H1 (cell line): ENCODE measurements around the gene GFOD1. TPM values are rescaled to one million over a fixed set of nuclear protein-coding genes. Genes with fewer than 3 reads are reported as not detected.
A peak's percentile ranks its signal among the peaks of the same experiment; 100 is the strongest.

Experiments used
- CTCF ChIA-PET: fragments of 300-600 bp; sonication (Branson Sonifier 250); formaldehyde crosslinking; loops from one replicate; lab custom pipeline; 2021; ENCODE audit not compliant: partially characterized antibody; lab: Charles Lee
- POLR2A ChIA-PET: fragments of 300-600 bp; sonication (Branson Sonifier 250); formaldehyde crosslinking; loops from one replicate; lab custom pipeline; 2021; ENCODE audit warnings: inconsistent platforms; ENCODE audit not compliant: partially characterized antibody; lab: Charles Lee
- DNase-seq, 2 experiments: peaks; one replicate each; pipeline versions ENCODE4 v3.0.0 to v3.0.0-alpha.2; 2010 to 2022; ENCODE audit warnings: low spot score in 2 of 2, low read depth in 1 of 2, mixed read lengths in 1 of 2
- FAIRE-seq: peaks from 2 replicates; lab custom pipeline; 2011; peaks lifted over from hg19 to GRCh38; lab: Jason Lieb, UNC
- H2AFZ ChIP-seq: 2 replicates; pipeline ENCODE4 v1.8.1; 2012; ENCODE audit warnings: low read length, inconsistent platforms
- H2AK5ac ChIP-seq: 2 replicates; pipeline ENCODE4 v1.6.1; 2013; ENCODE audit warnings: low read depth, low read length
- H2BK120ac ChIP-seq: replicated peaks from 2 replicates; pipeline ENCODE3; 2013; ENCODE audit warnings: low read depth, low read length, inconsistent platforms
- H2BK12ac ChIP-seq: 2 replicates; pipeline ENCODE4 v1.6.1; 2013; ENCODE audit warnings: low read depth, low read length
- H2BK15ac ChIP-seq: 2 replicates; pipeline ENCODE4 v1.6.1; 2013; ENCODE audit warnings: low read length
- H2BK20ac ChIP-seq: 2 replicates; pipeline ENCODE4 v1.6.1; 2013; ENCODE audit warnings: low read length
- H2BK5ac ChIP-seq: 2 replicates; pipeline ENCODE4 v1.6.1; 2013; ENCODE audit warnings: low read depth, low read length
- H3K14ac ChIP-seq: 2 replicates; pipeline ENCODE4 v1.6.1; 2013; ENCODE audit warnings: inconsistent platforms; ENCODE audit not compliant: insufficient read length
- H3K18ac ChIP-seq: 2 replicates; pipeline ENCODE4 v1.6.1; 2013; ENCODE audit warnings: low read length; ENCODE audit errors: extremely low read depth
- H3K23ac ChIP-seq: 2 replicates; pipeline ENCODE4 v1.6.1; 2013; ENCODE audit warnings: inconsistent platforms; ENCODE audit not compliant: insufficient read length
- H3K23me2 ChIP-seq: 2 replicates; pipeline ENCODE4 v1.6.1; 2013; ENCODE audit warnings: low read depth, low read length
- H3K27ac ChIP-seq: 2 replicates; pipeline ENCODE4 v1.6.1; 2011; ENCODE audit warnings: low read depth, low read length, inconsistent platforms
- H3K27me3 ChIP-seq, 4 experiments: replicated peaks in 1 of 4; 1 replicate in 1 of 4; 2 replicates in 3 of 4; pipeline versions ENCODE4 v1.6.1 to v1.8.1; 2011 to 2013; ENCODE audit warnings: low read length in 3 of 4, mild to moderate bottlenecking in 3 of 4, inconsistent platforms in 2 of 4, mixed read lengths in 2 of 4, moderate library complexity in 1 of 4; ENCODE audit not compliant: control insufficient read depth in 3 of 4, insufficient read depth in 3 of 4; ENCODE audit errors: extremely low read depth in 1 of 4
- H3K36me3 ChIP-seq, 4 experiments: 2 replicates each; pipeline versions ENCODE4 v1.6.1 to v1.8.1; 2011 to 2013; ENCODE audit warnings: mild to moderate bottlenecking in 4 of 4, low read length in 3 of 4, moderate library complexity in 2 of 4, control low read depth in 1 of 4, inconsistent platforms in 1 of 4; ENCODE audit not compliant: insufficient read depth in 4 of 4, control insufficient read depth in 2 of 4
- H3K4ac ChIP-seq: replicated peaks from 2 replicates; pipeline ENCODE3; 2013; ENCODE audit warnings: low read length, low read depth, mixed read lengths, inconsistent platforms; ENCODE audit not compliant: insufficient read length
- H3K4me1 ChIP-seq, 4 experiments: replicated peaks in 1 of 4; 1 replicate in 1 of 4; 2 replicates in 3 of 4; pipeline versions ENCODE4 v1.6.1 to v1.8.1; 2011 to 2013; ENCODE audit warnings: low read length in 3 of 4, inconsistent platforms in 2 of 4, mixed read lengths in 1 of 4; ENCODE audit not compliant: insufficient read depth in 4 of 4, control insufficient read depth in 3 of 4
- H3K4me2 ChIP-seq, 2 experiments: 2 replicates each; pipeline versions ENCODE4 v1.6.1 to v1.8.1; 2011 to 2013; ENCODE audit warnings: low read depth in 2 of 2, low read length in 2 of 2, control low read depth in 1 of 2, inconsistent platforms in 1 of 2, mild to moderate bottlenecking in 1 of 2; ENCODE audit not compliant: insufficient read depth in 1 of 2
- H3K4me3 ChIP-seq, 4 experiments: fragments of 200-600, 300-600 bp in 1 of 4; sonication (generic), shearing (Covaris generic), sonication (Bioruptor Twin) in 1 of 4; 2 replicates each; pipeline versions ENCODE4 v1.5.1 to v1.8.1; 2011 to 2016; ENCODE audit warnings: low read length in 4 of 4, low read depth in 3 of 4, control low read depth in 2 of 4, inconsistent platforms in 2 of 4, mild to moderate bottlenecking in 2 of 4, mixed read lengths in 1 of 4, moderate library complexity in 1 of 4; ENCODE audit not compliant: insufficient read depth in 2 of 4; ENCODE audit errors: extremely low read depth in 1 of 4
- H3K56ac ChIP-seq: replicated peaks from 2 replicates; pipeline ENCODE3; 2013; ENCODE audit warnings: low read depth, mild to moderate bottlenecking, mixed read lengths, low read length, inconsistent platforms; ENCODE audit not compliant: insufficient read length
- H3K79me1 ChIP-seq: 2 replicates; pipeline ENCODE4 v1.6.1; 2013; ENCODE audit warnings: low read depth, low read length, control low read depth
- H3K79me2 ChIP-seq, 2 experiments: 2 replicates each; pipeline versions ENCODE4 v1.6.1 to v1.8.1; 2012 to 2013; ENCODE audit warnings: low read length in 2 of 2, mild to moderate bottlenecking in 2 of 2, inconsistent platforms in 1 of 2; ENCODE audit not compliant: insufficient read depth in 2 of 2, control insufficient read depth in 1 of 2
- H3K9ac ChIP-seq, 4 experiments: replicated peaks in 1 of 4; 1 replicate in 1 of 4; 2 replicates in 3 of 4; pipeline versions ENCODE4 v1.6.1 to v1.8.1; 2011 to 2013; ENCODE audit warnings: low read depth in 3 of 4, low read length in 3 of 4, control low read depth in 2 of 4, mild to moderate bottlenecking in 2 of 4, moderate library complexity in 2 of 4, inconsistent platforms in 1 of 4; ENCODE audit errors: extremely low read depth in 1 of 4
- H3K9me3 ChIP-seq, 2 experiments: 2 replicates each; pipeline versions ENCODE4 v1.6.1 to v1.8.1; 2012 to 2013; ENCODE audit warnings: mild to moderate bottlenecking in 2 of 2, moderate library complexity in 2 of 2, control low read depth in 1 of 2, inconsistent platforms in 1 of 2, low read depth in 1 of 2, low read length in 1 of 2, mixed read lengths in 1 of 2; ENCODE audit not compliant: insufficient read depth in 2 of 2
- H4K20me1 ChIP-seq, 2 experiments: replicated peaks in 1 of 2; 2 replicates each; pipeline versions ENCODE3 to v1.8.1; 2011 to 2013; ENCODE audit warnings: inconsistent platforms in 2 of 2, low read length in 2 of 2, mild to moderate bottlenecking in 1 of 2; ENCODE audit not compliant: insufficient read depth in 2 of 2, control insufficient read depth in 1 of 2
- H4K5ac ChIP-seq: 2 replicates; pipeline ENCODE4 v1.6.1; 2013; ENCODE audit warnings: low read length, low read depth, mixed read lengths, inconsistent platforms; ENCODE audit not compliant: insufficient read length
- H4K8ac ChIP-seq: 2 replicates; pipeline ENCODE4 v1.8.0; 2013; ENCODE audit warnings: mild to moderate bottlenecking, moderate library complexity, low read length, inconsistent platforms; ENCODE audit not compliant: insufficient read depth; ENCODE audit errors: extremely low read depth
- H4K91ac ChIP-seq: replicated peaks from 2 replicates; pipeline ENCODE3; 2013; ENCODE audit warnings: low read length, mixed read lengths, inconsistent platforms; ENCODE audit not compliant: insufficient read length
- RAD21 ChIP-seq, 2 experiments: IDR thresholded peaks in 1 of 2; conservative IDR thresholded peaks in 1 of 2; 2 replicates each; pipeline ENCODE4 v1.6.1; 2011; ENCODE audit warnings: low read depth in 2 of 2, low read length in 2 of 2, improper control_type of control experiment in 1 of 2, inconsistent platforms in 1 of 2, mild to moderate bottlenecking in 1 of 2, moderate library complexity in 1 of 2
- SP2 ChIP-seq: IDR thresholded peaks from 2 replicates; pipeline ENCODE4 v1.6.1; 2012; ENCODE audit warnings: mild to moderate bottlenecking, low read length, inconsistent platforms
- WGBS, 2 experiments: shearing (Covaris generic) in 1 of 2; methylation state at CpG; one replicate each; pipeline versions ENCODE4 v1.1.6 to v1.1.7; 2013 to 2015; ENCODE audit warnings: low lambda C conversion rate in 2 of 2, mixed read lengths in 2 of 2, inconsistent platforms in 1 of 2, low coverage in 1 of 2, missing lambda C conversion rate in 1 of 2; ENCODE audit not compliant: insufficient replicate concordance in 2 of 2, insufficient coverage in 1 of 2, insufficient read length in 1 of 2; ENCODE audit errors: extremely low coverage in 1 of 2, missing lambda C conversion rate in 1 of 2; 5-methylcytosine and 5-hydroxymethylcytosine counted together
- polyA plus RNA-seq, 7 experiments: library from polyadenylated mRNA; depleted of rRNA in 3 of 7; stranded (reverse) in 5 of 7; unstranded in 2 of 7; fragments of >200 nt in 5 of 7; fragments of 200-250 nt in 2 of 7; gene quantifications; 1 replicate in 5 of 7; 2 replicates in 1 of 7; 4 replicates in 1 of 7; pipeline versions ENCODE4 v1.2.1 to v1.2.3, GENCODE V29; 2011 to 2013; ENCODE audit warnings: missing spikeins in 2 of 7, mixed read lengths in 2 of 7
- total RNA-seq: library from RNA; stranded (reverse); fragmentation: NEBNext Ultra II Directional; extraction: Animal tissue kit (Norgen Biotek cat#: 25700); gene quantifications from 2 replicates; pipeline ENCODE4 v1.2.1, GENCODE V29; 2021

GFOD1 gene
- total and polyA plus RNA-seq, 2 of the 8 experiments (the other 6 are each of a cell fraction or from before 2014, with no cell fraction given): 2.5 to 8.8 TPM

- Histone ChIP-seq H2AK5ac (0 out of 2 replicates have a peak overlapping the region, but pooled peaks have one; percentile 0), H3K9ac (no peak overlapping the region), H3K79me2 (no peaks in the 10 kb centered on the region; a peak in 1 of 4 replicates), H3K4me3 (no peak overlapping the region), H3K56ac (no peak overlapping the region), H3K14ac (no peak overlapping the region), H2BK15ac (0 out of 2 replicates have a peak overlapping the region, but pooled peaks have one; percentile 22), H3K27me3 (no peaks in the 10 kb centered on the region), H2AFZ (0 out of 2 replicates have a peak overlapping the region, but pooled peaks have one; percentile 11), H3K79me1 (peaks cover 3% of the 10 kb centered on the region; the same call in 1 of the 2 replicates), H4K8ac (no peak overlapping the region), H3K4me1 (peaks cover 0 to 11% (median 1%) of the 10 kb centered on the region in 4 experiments; a peak in 1 of 7 replicates), H3K23ac (no peak overlapping the region), H3K4me2 (no peak overlapping the region), H3K4ac (no peak overlapping the region), H4K91ac (no peak overlapping the region), H2BK12ac (no peak overlapping the region), H4K5ac (no peak overlapping the region), H3K23me2 (no peaks in the 10 kb centered on the region), H3K18ac (no peak overlapping the region), H2BK120ac (no peak overlapping the region), H2BK5ac (no peak overlapping the region), H4K20me1 (no peaks in the 10 kb centered on the region), H3K9me3 (no peaks in the 10 kb centered on the region), H3K27ac (no peak overlapping the region), H2BK20ac (no peak overlapping the region), H3K36me3 (no peaks in the 10 kb centered on the region)
- ChIA-PET POLR2A (no interaction called here), CTCF (interaction anchor here (0.7 to 2.9 kb wide), 17 partner anchors 9 to 163 kb away, joined by 3 to 10 read pairs (median 4); partner anchors contain the start of gene NOL7)
- no peak for FAIRE-seq
- DNase-seq: no peak
- 85% methylated on average over 11 of the region's 11 CpGs; no CpG with 5 or more reads in 1 of the 2 experiments for WGBS, 2 experiments
- TF ChIP-seq SP2 (no peak), RAD21 (IDR thresholded peaks at IDR 0.05 in 1 of 2, conservative IDR thresholded peaks at IDR 0.05 in 1 of 2; ENCODE audit: low read depth in 2 of 2, low read length in 2 of 2) (peak; percentile 14 to 43; a peak in 3 of 4 replicates)
These were observed 34.9 kb downstream of the GFOD1 start for GRCh38 chr6:13452346-13453117.
